HEK293 (cell line): Measurements from ENCODE around the gene TXNDC2.

ENCODE experiments used
- CTCF ChIA-PET: fragments of 350-600 bp; formaldehyde crosslinking; extraction: SDS; loops from one replicate; lab custom pipeline; 2021; ENCODE audit warnings: antibody characterized with exemption; lab: Yijun Ruan, JAX
- POLR2A ChIA-PET: fragments of 300-600 bp; formaldehyde crosslinking; extraction: SDS; loops from one replicate; lab custom pipeline; 2020; ENCODE audit warnings: antibody characterized with exemption, inconsistent platforms; lab: Yijun Ruan, JAX
- H3K27ac ChIP-seq: fragments of 200-500 bp; sonication (Bioruptor generic); 2 replicates; pipeline ENCODE4 v1.5.1; 2014; ENCODE audit warnings: low read depth, low read length, control low read depth, inconsistent platforms; ENCODE audit errors: extremely low read depth
- H3K36me3 ChIP-seq, 2 experiments: fragments of 200-500 bp in 1 of 2; sonication (Bioruptor generic) in 1 of 2; 1 replicate in 1 of 2; 2 replicates in 1 of 2; pipeline ENCODE4 v1.5.1; 2014 to 2017; ENCODE audit warnings: inconsistent platforms in 2 of 2, low read length in 2 of 2; ENCODE audit not compliant: control insufficient read depth in 2 of 2, insufficient read depth in 1 of 2
- H3K4me1 ChIP-seq: fragments of 200-500 bp; sonication (Bioruptor generic); 2 replicates; pipeline ENCODE4 v1.5.1; 2014; ENCODE audit warnings: mild to moderate bottlenecking, low read length, inconsistent platforms; ENCODE audit not compliant: control insufficient read depth, insufficient read depth
- H3K4me3 ChIP-seq: 2 replicates; pipeline ENCODE4 v1.5.1; 2011; ENCODE audit warnings: low read depth, mild to moderate bottlenecking, control low read depth, low read length, moderate library complexity
- H3K9me3 ChIP-seq: fragments of 200-500 bp; sonication (Bioruptor generic); 2 replicates; pipeline ENCODE4 v1.5.1; 2014; ENCODE audit warnings: low read depth, low read length, inconsistent platforms; ENCODE audit not compliant: control insufficient read depth, insufficient read depth
- BCL11A ChIP-seq: fragments of 450-650 bp; formaldehyde crosslinking; IDR thresholded peaks from 2 replicates; pipeline ENCODE4 v1.5.1; 2016; ENCODE audit warnings: low read depth, missing biosample characterization, missing genetic modification characterization
- KLF9 ChIP-seq: fragments of 450-650 bp; formaldehyde crosslinking; IDR thresholded peaks from 2 replicates; pipeline ENCODE4 v1.5.1; 2016; ENCODE audit warnings: missing biosample characterization, missing genetic modification characterization, low read depth
- SALL2 ChIP-seq: fragments of 450-650 bp; formaldehyde crosslinking; IDR thresholded peaks from 2 replicates; pipeline ENCODE4 v1.5.0; 2017; ENCODE audit warnings: missing biosample characterization, mild to moderate bottlenecking, missing genetic modification characterization, borderline replicate concordance
- SCRT1 ChIP-seq: fragments of 450-650 bp; formaldehyde crosslinking; IDR thresholded peaks from 2 replicates; pipeline ENCODE4 v1.5.1; 2016; ENCODE audit warnings: missing biosample characterization, missing genetic modification characterization, borderline replicate concordance
- SP7 ChIP-seq: fragments of 450-650 bp; formaldehyde crosslinking; IDR thresholded peaks from 2 replicates; pipeline ENCODE4 v1.5.1; 2016; ENCODE audit warnings: missing biosample characterization, missing genetic modification characterization
- WT1 ChIP-seq: fragments of 450-650 bp; formaldehyde crosslinking; IDR thresholded peaks from 2 replicates; pipeline ENCODE4 v1.5.1; 2016; ENCODE audit warnings: missing biosample characterization, missing genetic modification characterization
- YY1 ChIP-seq: fragments of 450-650 bp; formaldehyde crosslinking; IDR thresholded peaks from 2 replicates; pipeline ENCODE4 v1.5.1; 2018; ENCODE audit warnings: missing biosample characterization, missing genetic modification characterization
- ZNF19 ChIP-seq: fragments of 450-650 bp; formaldehyde crosslinking; IDR thresholded peaks from 2 replicates; pipeline ENCODE4; 2016; ENCODE audit warnings: missing biosample characterization, missing genetic modification characterization, low read depth
- ZNF658 ChIP-seq: fragments of 450-650 bp; formaldehyde crosslinking; IDR thresholded peaks from 2 replicates; pipeline ENCODE4; 2016; ENCODE audit warnings: missing biosample characterization, missing genetic modification characterization
- ZNF664 ChIP-seq: fragments of 450-650 bp; formaldehyde crosslinking; IDR thresholded peaks from 2 replicates; pipeline ENCODE4 v1.5.1; 2016; ENCODE audit warnings: missing biosample characterization, missing genetic modification characterization
- ZNF670 ChIP-seq: fragments of 450-650 bp; formaldehyde crosslinking; IDR thresholded peaks from 2 replicates; pipeline ENCODE4 v1.5.1; 2016; ENCODE audit warnings: missing biosample characterization, missing genetic modification characterization, low read depth
- ZNF76 ChIP-seq: fragments of 450-650 bp; formaldehyde crosslinking; IDR thresholded peaks from 2 replicates; pipeline ENCODE4; 2016; ENCODE audit warnings: low read depth, missing biosample characterization, missing genetic modification characterization, borderline replicate concordance
- ZNF830 ChIP-seq: fragments of 450-650 bp; IDR thresholded peaks from 2 replicates; pipeline ENCODE4 v1.5.0; 2018; ENCODE audit warnings: missing biosample characterization, missing genetic modification characterization, low read depth, mild to moderate bottlenecking, moderate library complexity
- ZNF837 ChIP-seq: fragments of 450-650 bp; formaldehyde crosslinking; IDR thresholded peaks from 2 replicates; pipeline ENCODE4 v1.5.1; 2016; ENCODE audit warnings: missing biosample characterization, missing genetic modification characterization
- TF ChIP-seq, protein P1 (sequence below): fragments of 450-650 bp; formaldehyde crosslinking; IDR thresholded peaks from 2 replicates; pipeline ENCODE4 v1.5.1; 2016; ENCODE audit warnings: missing biosample characterization, missing genetic modification characterization
- TF ChIP-seq, protein P2 (sequence below): fragments of 450-650 bp; formaldehyde crosslinking; IDR thresholded peaks from 2 replicates; pipeline ENCODE4 v1.5.1; 2016; ENCODE audit warnings: missing biosample characterization, missing genetic modification characterization, borderline replicate concordance
- TF ChIP-seq, protein P3 (sequence below): fragments of 450-650 bp; formaldehyde crosslinking; IDR thresholded peaks from 2 replicates; pipeline ENCODE4 v1.5.1; 2016; ENCODE audit warnings: missing biosample characterization, missing genetic modification characterization

TXNDC2 gene

DNA sequence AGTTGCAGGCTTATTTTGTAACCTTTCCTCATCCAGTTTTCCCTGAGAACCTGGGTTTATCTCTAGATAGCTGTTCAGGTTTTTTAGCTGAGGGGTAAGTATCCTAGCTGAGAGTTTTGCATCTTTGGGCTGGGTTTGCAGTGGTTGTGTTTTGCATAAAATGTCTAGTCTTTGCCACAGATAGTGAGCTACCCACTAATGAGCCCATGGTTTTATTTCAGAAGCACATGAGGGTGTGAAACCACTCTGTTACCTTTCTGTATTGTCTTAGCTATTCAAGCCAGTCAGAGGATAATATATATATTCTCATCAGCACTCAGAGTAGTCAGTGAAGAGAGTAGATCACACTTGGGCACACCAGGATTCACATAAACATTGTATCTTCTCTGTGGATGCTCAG lies 24.6 kb upstream of the TXNDC2 start:
- CTCF ChIA-PET: interaction anchor here (0.8 kb wide), 1 partner anchor 9 kb away, joined by 10 read pairs; no protein-coding TSS in a partner anchor
- TF ChIP-seq, protein P1, sequence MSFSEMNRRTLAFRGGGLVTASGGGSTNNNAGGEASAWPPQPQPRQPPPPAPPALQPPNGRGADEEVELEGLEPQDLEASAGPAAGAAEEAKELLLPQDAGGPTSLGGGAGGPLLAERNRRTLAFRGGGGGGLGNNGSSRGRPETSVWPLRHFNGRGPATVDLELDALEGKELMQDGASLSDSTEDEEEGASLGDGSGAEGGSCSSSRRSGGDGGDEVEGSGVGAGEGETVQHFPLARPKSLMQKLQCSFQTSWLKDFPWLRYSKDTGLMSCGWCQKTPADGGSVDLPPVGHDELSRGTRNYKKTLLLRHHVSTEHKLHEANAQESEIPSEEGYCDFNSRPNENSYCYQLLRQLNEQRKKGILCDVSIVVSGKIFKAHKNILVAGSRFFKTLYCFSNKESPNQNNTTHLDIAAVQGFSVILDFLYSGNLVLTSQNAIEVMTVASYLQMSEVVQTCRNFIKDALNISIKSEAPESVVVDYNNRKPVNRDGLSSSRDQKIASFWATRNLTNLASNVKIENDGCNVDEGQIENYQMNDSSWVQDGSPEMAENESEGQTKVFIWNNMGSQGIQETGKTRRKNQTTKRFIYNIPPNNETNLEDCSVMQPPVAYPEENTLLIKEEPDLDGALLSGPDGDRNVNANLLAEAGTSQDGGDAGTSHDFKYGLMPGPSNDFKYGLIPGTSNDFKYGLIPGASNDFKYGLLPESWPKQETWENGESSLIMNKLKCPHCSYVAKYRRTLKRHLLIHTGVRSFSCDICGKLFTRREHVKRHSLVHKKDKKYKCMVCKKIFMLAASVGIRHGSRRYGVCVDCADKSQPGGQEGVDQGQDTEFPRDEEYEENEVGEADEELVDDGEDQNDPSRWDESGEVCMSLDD: no peak
- TF ChIP-seq ZNF837 (tag by site-specific recombination) (no peak), ZNF658 (no peak), KLF9 (tag by site-specific recombination) (no peak), ZNF670 (no peak), SCRT1 (tag by site-specific recombination) (no peak), YY1 (tag by site-specific recombination) (no peak), BCL11A (tag by site-specific recombination) (no peak), SP7 (tag by site-specific recombination) (no peak), ZNF19 (tag by site-specific recombination) (no peak), ZNF76 (tag by site-specific recombination) (no peak), SALL2 (tag by site-specific recombination) (no peak), ZNF664 (tag by site-specific recombination) (no peak), WT1 (no peak), ZNF830 (no peak)
- TF ChIP-seq, protein P2, sequence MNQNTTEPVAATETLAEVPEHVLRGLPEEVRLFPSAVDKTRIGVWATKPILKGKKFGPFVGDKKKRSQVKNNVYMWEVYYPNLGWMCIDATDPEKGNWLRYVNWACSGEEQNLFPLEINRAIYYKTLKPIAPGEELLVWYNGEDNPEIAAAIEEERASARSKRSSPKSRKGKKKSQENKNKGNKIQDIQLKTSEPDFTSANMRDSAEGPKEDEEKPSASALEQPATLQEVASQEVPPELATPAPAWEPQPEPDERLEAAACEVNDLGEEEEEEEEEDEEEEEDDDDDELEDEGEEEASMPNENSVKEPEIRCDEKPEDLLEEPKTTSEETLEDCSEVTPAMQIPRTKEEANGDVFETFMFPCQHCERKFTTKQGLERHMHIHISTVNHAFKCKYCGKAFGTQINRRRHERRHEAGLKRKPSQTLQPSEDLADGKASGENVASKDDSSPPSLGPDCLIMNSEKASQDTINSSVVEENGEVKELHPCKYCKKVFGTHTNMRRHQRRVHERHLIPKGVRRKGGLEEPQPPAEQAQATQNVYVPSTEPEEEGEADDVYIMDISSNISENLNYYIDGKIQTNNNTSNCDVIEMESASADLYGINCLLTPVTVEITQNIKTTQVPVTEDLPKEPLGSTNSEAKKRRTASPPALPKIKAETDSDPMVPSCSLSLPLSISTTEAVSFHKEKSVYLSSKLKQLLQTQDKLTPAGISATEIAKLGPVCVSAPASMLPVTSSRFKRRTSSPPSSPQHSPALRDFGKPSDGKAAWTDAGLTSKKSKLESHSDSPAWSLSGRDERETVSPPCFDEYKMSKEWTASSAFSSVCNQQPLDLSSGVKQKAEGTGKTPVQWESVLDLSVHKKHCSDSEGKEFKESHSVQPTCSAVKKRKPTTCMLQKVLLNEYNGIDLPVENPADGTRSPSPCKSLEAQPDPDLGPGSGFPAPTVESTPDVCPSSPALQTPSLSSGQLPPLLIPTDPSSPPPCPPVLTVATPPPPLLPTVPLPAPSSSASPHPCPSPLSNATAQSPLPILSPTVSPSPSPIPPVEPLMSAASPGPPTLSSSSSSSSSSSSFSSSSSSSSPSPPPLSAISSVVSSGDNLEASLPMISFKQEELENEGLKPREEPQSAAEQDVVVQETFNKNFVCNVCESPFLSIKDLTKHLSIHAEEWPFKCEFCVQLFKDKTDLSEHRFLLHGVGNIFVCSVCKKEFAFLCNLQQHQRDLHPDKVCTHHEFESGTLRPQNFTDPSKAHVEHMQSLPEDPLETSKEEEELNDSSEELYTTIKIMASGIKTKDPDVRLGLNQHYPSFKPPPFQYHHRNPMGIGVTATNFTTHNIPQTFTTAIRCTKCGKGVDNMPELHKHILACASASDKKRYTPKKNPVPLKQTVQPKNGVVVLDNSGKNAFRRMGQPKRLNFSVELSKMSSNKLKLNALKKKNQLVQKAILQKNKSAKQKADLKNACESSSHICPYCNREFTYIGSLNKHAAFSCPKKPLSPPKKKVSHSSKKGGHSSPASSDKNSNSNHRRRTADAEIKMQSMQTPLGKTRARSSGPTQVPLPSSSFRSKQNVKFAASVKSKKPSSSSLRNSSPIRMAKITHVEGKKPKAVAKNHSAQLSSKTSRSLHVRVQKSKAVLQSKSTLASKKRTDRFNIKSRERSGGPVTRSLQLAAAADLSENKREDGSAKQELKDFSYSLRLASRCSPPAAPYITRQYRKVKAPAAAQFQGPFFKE (tag by site-specific recombination): no peak
- TF ChIP-seq, protein P3, sequence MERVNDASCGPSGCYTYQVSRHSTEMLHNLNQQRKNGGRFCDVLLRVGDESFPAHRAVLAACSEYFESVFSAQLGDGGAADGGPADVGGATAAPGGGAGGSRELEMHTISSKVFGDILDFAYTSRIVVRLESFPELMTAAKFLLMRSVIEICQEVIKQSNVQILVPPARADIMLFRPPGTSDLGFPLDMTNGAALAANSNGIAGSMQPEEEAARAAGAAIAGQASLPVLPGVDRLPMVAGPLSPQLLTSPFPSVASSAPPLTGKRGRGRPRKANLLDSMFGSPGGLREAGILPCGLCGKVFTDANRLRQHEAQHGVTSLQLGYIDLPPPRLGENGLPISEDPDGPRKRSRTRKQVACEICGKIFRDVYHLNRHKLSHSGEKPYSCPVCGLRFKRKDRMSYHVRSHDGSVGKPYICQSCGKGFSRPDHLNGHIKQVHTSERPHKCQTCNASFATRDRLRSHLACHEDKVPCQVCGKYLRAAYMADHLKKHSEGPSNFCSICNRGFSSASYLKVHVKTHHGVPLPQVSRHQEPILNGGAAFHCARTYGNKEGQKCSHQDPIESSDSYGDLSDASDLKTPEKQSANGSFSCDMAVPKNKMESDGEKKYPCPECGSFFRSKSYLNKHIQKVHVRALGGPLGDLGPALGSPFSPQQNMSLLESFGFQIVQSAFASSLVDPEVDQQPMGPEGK: no peak
- Histone ChIP-seq H3K36me3 (peaks cover 0 to 28% of the 10 kb centered on the region in 2 experiments; a peak in 1 of 3 replicates), H3K9me3 (no peaks in the 10 kb centered on the region), H3K4me1 (no peaks in the 10 kb centered on the region), H3K27ac (no peak overlapping the region), H3K4me3 (no peak overlapping the region)
- POLR2A ChIA-PET: interaction anchor here (0.7 kb wide), 1 partner anchor 345 kb away, joined by 6 read pairs; no protein-coding TSS in a partner anchor
